Trophoblast cell (in vitro differentiated cells and primary cell): ENCODE measurements around the gene NRAP.

Experiments used
- DNase-seq, 2 donors: peaks; one replicate each; pipeline ENCODE4 v3.0.0-alpha.2; 2016
- H2AFZ ChIP-seq: 2 replicates; pipeline ENCODE4 v1.6.1; 2013; ENCODE audit warnings: low read length, moderate library complexity, mild to moderate bottlenecking; ENCODE audit not compliant: insufficient read depth, poor library complexity
- H2AK5ac ChIP-seq: 2 replicates; pipeline ENCODE4 v1.6.1; 2013; ENCODE audit warnings: mild to moderate bottlenecking, low read length
- H2BK120ac ChIP-seq: 2 replicates; pipeline ENCODE4 v1.6.1; 2013; ENCODE audit warnings: low read length, mild to moderate bottlenecking, moderate library complexity; ENCODE audit not compliant: insufficient read depth, poor library complexity
- H2BK12ac ChIP-seq: 2 replicates; pipeline ENCODE4 v1.6.1; 2013; ENCODE audit warnings: mild to moderate bottlenecking, low read length, moderate library complexity
- H2BK5ac ChIP-seq: 2 replicates; pipeline ENCODE4 v1.6.1; 2013; ENCODE audit warnings: low read length, low read depth, moderate library complexity, mild to moderate bottlenecking; ENCODE audit not compliant: poor library complexity
- H3K14ac ChIP-seq: 2 replicates; pipeline ENCODE4 v1.6.1; 2013; ENCODE audit warnings: mild to moderate bottlenecking, low read length
- H3K18ac ChIP-seq: 2 replicates; pipeline ENCODE4 v1.6.1; 2013; ENCODE audit warnings: mild to moderate bottlenecking, low read length
- H3K23ac ChIP-seq: 2 replicates; pipeline ENCODE4 v1.6.1; 2013; ENCODE audit warnings: low read length
- H3K27ac ChIP-seq: 2 replicates; pipeline ENCODE4 v1.5.1; 2013; ENCODE audit warnings: low read depth, mild to moderate bottlenecking, inconsistent platforms, low read length, moderate library complexity
- H3K27me3 ChIP-seq: 2 replicates; pipeline ENCODE4 v1.6.1; 2013; ENCODE audit warnings: inconsistent platforms, mild to moderate bottlenecking, low read length, moderate library complexity; ENCODE audit not compliant: insufficient read depth
- H3K36me3 ChIP-seq, 2 experiments: 1 replicate in 1 of 2; 2 replicates in 1 of 2; pipeline ENCODE4 v1.6.1; 2013; ENCODE audit warnings: low read length in 2 of 2, mild to moderate bottlenecking in 2 of 2, moderate library complexity in 1 of 2; ENCODE audit not compliant: insufficient read depth in 2 of 2, control insufficient read depth in 1 of 2
- H3K4ac ChIP-seq: 2 replicates; pipeline ENCODE4 v1.6.1; 2013; ENCODE audit warnings: low read depth, mild to moderate bottlenecking, low read length, moderate library complexity
- H3K4me1 ChIP-seq, 2 experiments: 1 replicate in 1 of 2; 2 replicates in 1 of 2; pipeline ENCODE4 v1.6.1; 2013; ENCODE audit warnings: low read length in 2 of 2, mild to moderate bottlenecking in 2 of 2, moderate library complexity in 1 of 2; ENCODE audit not compliant: insufficient read depth in 2 of 2, control insufficient read depth in 1 of 2
- H3K4me2 ChIP-seq: 2 replicates; pipeline ENCODE4 v1.6.1; 2013; ENCODE audit warnings: inconsistent platforms, mild to moderate bottlenecking, low read length, moderate library complexity
- H3K4me3 ChIP-seq: 2 replicates; pipeline ENCODE4 v1.5.1; 2013; ENCODE audit warnings: mild to moderate bottlenecking, low read depth, low read length, inconsistent platforms
- H3K79me1 ChIP-seq: one replicate; pipeline ENCODE4 v1.6.1; 2013; ENCODE audit warnings: low read length
- H3K79me2 ChIP-seq: 2 replicates; pipeline ENCODE4 v1.6.1; 2013; ENCODE audit warnings: low read length, mild to moderate bottlenecking; ENCODE audit not compliant: control insufficient read depth, insufficient read depth, poor library complexity
- H3K9ac ChIP-seq: 2 replicates; pipeline ENCODE4 v1.6.1; 2013; ENCODE audit warnings: mild to moderate bottlenecking, low read length
- H3K9me3 ChIP-seq: 2 replicates; pipeline ENCODE4 v1.6.1; 2013; ENCODE audit warnings: low read depth, mild to moderate bottlenecking, control low read depth, inconsistent platforms, low read length; ENCODE audit not compliant: insufficient read depth
- H4K12ac ChIP-seq: 2 replicates; pipeline ENCODE4 v1.6.1; 2013; ENCODE audit warnings: low read depth, mild to moderate bottlenecking, low read length, moderate library complexity
- H4K8ac ChIP-seq: 2 replicates; pipeline ENCODE4 v1.6.1; 2013; ENCODE audit warnings: low read depth, mild to moderate bottlenecking, low read length, moderate library complexity
- H4K91ac ChIP-seq: one replicate; pipeline ENCODE4 v1.6.1; 2013; ENCODE audit warnings: low read depth, mild to moderate bottlenecking, low read length, moderate library complexity
- WGBS: extraction: QIAGEN DNeasy Blood & Tissue Kit; methylation state at CpG from one replicate; pipeline ENCODE4 v1.1.7; 2013; ENCODE audit warnings: missing lambda C conversion rate; ENCODE audit not compliant: insufficient read length, insufficient coverage; ENCODE audit errors: extremely low coverage; 5-methylcytosine and 5-hydroxymethylcytosine counted together

Gene NRAP

DNA sequence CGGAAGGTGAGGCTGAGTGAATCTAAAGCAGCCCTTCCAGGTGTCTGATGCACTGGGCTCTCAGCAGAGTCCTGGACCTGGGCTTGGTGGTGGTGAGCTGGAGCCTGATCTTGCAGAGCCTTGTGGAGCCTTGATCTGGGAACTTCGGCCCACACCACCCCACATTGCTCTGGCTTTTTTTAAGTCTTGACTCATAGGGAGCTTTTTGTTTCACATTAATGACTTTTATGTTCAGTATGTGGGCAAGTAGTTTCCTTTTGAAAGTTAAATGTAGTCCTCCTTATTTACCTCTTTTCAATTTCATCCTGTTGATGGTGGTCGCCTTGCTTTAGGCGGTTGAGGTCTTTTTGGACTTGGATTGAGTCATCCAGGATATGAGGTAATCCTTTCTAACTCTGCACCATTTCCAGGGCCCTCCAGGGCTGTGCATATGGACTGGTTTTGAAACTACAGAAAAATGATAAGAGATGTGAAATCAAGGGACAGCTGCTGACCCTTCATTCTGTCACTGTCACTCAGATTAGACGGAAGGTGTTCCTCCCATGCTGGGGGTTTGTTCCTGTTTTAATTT lies 2.9 kb upstream of the NRAP start:
- no peak overlapping the region for H3K23ac ChIP-seq
- no peak overlapping the region for H3K27ac ChIP-seq
- H3K27me3 ChIP-seq: no peaks in the 10 kb centered on the region
- H3K18ac ChIP-seq: no peak overlapping the region
- H4K8ac ChIP-seq: no peak overlapping the region
- H3K4me1 ChIP-seq: peaks cover 6 to 8% of the 10 kb centered on the region in 2 experiments
- no peak overlapping the region for H3K4me3 ChIP-seq
- H3K36me3 ChIP-seq: no peaks in the 10 kb centered on the region
- H2BK12ac ChIP-seq: peak overlapping the region; percentile 0
- H2AFZ ChIP-seq: no peak overlapping the region
- no peak overlapping the region for H2BK120ac ChIP-seq
- H3K4me2 ChIP-seq: no peak overlapping the region
- H3K14ac ChIP-seq: peak overlapping the region; percentile 2
- H3K4ac ChIP-seq: no peak overlapping the region
- H3K79me2 ChIP-seq: no peaks in the 10 kb centered on the region
- no peak overlapping the region for H2AK5ac ChIP-seq
- no CpG with 5 or more reads among the region's 5 CpGs for WGBS
- peak overlapping the region; percentile 33 for H4K91ac ChIP-seq
- H3K79me1 ChIP-seq: no peaks in the 10 kb centered on the region
- H2BK5ac ChIP-seq: no peak overlapping the region
- peak in 1 of 2 donors; percentile 10 for DNase-seq
- H3K9ac ChIP-seq: no peak overlapping the region
- H3K9me3 ChIP-seq: no peaks in the 10 kb centered on the region
- no peak overlapping the region for H4K12ac ChIP-seq

DNA sequence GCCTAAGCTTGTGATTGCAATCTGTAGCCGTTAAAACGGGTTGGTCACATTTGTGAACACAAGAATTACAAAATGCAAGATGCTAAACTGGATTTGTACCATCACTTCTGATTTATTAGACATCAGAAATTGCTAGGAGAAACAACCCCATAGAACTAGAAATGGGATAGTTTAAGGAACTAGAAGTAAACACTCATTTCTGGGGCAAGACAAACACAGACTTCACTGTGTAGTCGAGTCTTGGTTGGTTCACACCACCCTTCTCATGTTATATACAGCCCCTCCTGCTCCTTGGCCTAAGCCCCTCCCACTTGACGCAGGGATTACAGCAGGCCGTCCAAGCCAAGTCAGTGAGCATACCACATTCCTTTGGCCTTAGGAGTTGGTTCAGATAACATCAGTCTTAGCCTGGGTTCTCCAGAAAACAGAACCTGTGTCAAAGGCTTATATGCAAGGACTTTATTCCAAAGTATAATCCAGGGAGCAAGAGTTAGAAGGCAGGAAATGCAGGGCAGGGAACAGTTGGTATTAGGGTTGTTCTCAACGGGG lies 2.0 kb upstream of the NRAP start:
- WGBS: no CpG with 5 or more reads among the region's 6 CpGs
- Histone ChIP-seq H3K27me3 (no peaks in the 10 kb centered on the region), H3K4ac (no peak overlapping the region), H2BK12ac (no peak overlapping the region), H2BK5ac (no peak overlapping the region), H3K79me1 (no peaks in the 10 kb centered on the region), H3K4me3 (no peak overlapping the region), H2BK120ac (no peak overlapping the region), H4K8ac (no peak overlapping the region), H3K36me3 (no peaks in the 10 kb centered on the region), H2AFZ (no peak overlapping the region), H3K23ac (no peak overlapping the region), H2AK5ac (no peak overlapping the region), H3K27ac (no peak overlapping the region), H4K91ac (no peak overlapping the region), H3K4me2 (no peak overlapping the region), H3K4me1 (peaks cover 6 to 8% of the 10 kb centered on the region in 2 experiments), H3K79me2 (no peaks in the 10 kb centered on the region), H4K12ac (no peak overlapping the region), H3K14ac (no peak overlapping the region), H3K18ac (no peak overlapping the region), H3K9me3 (no peaks in the 10 kb centered on the region), H3K9ac (no peak overlapping the region)
- peak; percentile 82 to 89 for DNase-seq

DNA sequence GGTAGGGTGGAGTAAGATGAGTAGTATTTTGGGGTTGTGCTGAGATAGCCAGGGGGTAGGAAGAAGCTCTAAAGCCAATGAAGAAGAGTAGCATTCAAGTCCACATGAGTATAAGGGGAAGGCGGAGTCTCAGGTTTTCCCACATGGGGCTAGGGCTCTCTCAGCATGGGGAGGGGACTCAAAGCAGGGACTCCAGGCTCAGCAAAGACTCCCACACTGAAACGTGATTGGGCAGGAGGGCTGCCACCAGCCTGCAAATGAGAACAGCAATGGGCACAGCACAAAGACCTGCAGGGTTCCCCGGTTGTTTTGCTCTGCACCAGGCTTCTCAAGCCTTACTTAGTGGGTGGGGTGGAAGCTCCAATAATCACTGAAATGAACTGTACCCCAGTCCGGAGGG lies 1.5 kb upstream of the NRAP start:
- no peak for DNase-seq
- no peak overlapping the region for H3K9ac ChIP-seq
- peak overlapping the region; percentile 33 for H2BK120ac ChIP-seq
- no peaks in the 10 kb centered on the region for H3K79me1 ChIP-seq
- H2BK5ac ChIP-seq: no peak overlapping the region
- H2AK5ac ChIP-seq: no peak overlapping the region
- peak overlapping the region; percentile 41 for H3K14ac ChIP-seq
- H3K4me3 ChIP-seq: peak overlapping the region; percentile 9
- no peaks in the 10 kb centered on the region for H3K79me2 ChIP-seq
- no peaks in the 10 kb centered on the region for H3K9me3 ChIP-seq
- H4K12ac ChIP-seq: no peak overlapping the region
- WGBS: no CpG with 5 or more reads among the region's 4 CpGs
- peak overlapping the region; percentile 12 for H2BK12ac ChIP-seq
- no peaks in the 10 kb centered on the region for H3K36me3 ChIP-seq
- no peak overlapping the region for H2AFZ ChIP-seq
- H4K8ac ChIP-seq: no peak overlapping the region
- H3K23ac ChIP-seq: no peak overlapping the region
- H3K18ac ChIP-seq: no peak overlapping the region
- H3K4ac ChIP-seq: no peak overlapping the region
- H3K4me2 ChIP-seq: no peak overlapping the region
- no peak overlapping the region for H4K91ac ChIP-seq
- no peak overlapping the region for H3K27ac ChIP-seq
- peaks cover 6 to 8% of the 10 kb centered on the region in 2 experiments for H3K4me1 ChIP-seq
- H3K27me3 ChIP-seq: no peaks in the 10 kb centered on the region

DNA sequence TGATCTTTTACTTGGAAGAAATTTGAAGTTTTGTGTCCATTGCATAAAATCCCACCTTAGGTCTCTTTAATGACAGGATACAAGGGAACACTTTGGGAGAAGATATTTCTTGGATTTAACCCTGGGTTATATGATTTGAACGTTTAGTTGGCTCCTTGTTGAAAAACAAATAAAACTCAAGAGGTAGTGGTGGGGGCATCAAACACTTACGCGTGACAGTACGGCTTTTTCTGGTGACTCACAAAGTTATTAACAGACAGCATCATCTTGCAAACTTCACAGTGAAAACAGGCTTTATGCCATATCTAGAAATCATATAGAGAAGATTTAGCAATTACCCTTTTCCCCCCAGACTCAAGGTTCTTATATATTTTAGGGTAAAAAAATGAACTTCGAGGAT lies 699 bp downstream of the NRAP start:
- no peak for DNase-seq
- H3K9me3 ChIP-seq: no peaks in the 10 kb centered on the region
- H3K4me2 ChIP-seq: no peak overlapping the region
- H3K27ac ChIP-seq: no peak overlapping the region
- H3K4me3 ChIP-seq: no peak overlapping the region
- no peak overlapping the region for H2AFZ ChIP-seq
- no peak overlapping the region for H3K4ac ChIP-seq
- H3K14ac ChIP-seq: no peak overlapping the region
- no peak overlapping the region for H4K8ac ChIP-seq
- no peak overlapping the region for H2BK5ac ChIP-seq
- no peak overlapping the region for H3K9ac ChIP-seq
- H3K36me3 ChIP-seq: no peaks in the 10 kb centered on the region
- H2BK12ac ChIP-seq: no peak overlapping the region
- H2AK5ac ChIP-seq: no peak overlapping the region
- no peak overlapping the region for H4K12ac ChIP-seq
- H3K79me2 ChIP-seq: no peaks in the 10 kb centered on the region
- H3K4me1 ChIP-seq: peaks cover 6 to 8% of the 10 kb centered on the region in 2 experiments
- no peak overlapping the region for H3K18ac ChIP-seq
- no peak overlapping the region for H4K91ac ChIP-seq
- WGBS: no CpG with 5 or more reads among the region's 5 CpGs
- H3K79me1 ChIP-seq: no peaks in the 10 kb centered on the region
- H3K27me3 ChIP-seq: no peaks in the 10 kb centered on the region
- no peak overlapping the region for H3K23ac ChIP-seq
- H2BK120ac ChIP-seq: no peak overlapping the region
